Measurements from ENCODE around the gene ANO7. TPM values are rescaled to one million over a fixed set of nuclear protein-coding genes. Genes with fewer than 3 reads are reported as not detected.

Gene ANO7
- total RNA-seq, 2 experiments from 2014 or later, result 0.14 to 0.25 TPM

DNA sequence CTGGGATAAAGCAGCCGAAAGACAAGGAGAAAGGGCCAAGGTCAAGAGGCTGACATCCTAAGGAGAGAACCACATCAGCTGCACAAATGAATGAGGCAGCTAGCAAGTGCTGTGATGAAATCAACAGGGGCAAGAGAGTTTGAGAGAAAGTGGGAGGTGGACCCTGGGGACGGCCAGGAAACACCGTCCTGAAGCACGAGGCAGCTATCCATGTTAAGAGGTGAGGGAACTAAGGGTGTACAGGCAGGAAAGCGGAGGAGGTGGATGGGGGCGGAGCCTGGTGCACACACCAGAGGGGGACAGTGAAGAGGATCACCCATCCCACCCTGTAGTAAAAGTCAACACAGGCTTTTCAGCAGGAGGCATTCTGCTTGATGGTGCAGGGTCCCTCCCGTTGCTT is 74.6 kb downstream of the ANO7 start:
- intact Hi-C loops (cut with DNase I, micrococcal nuclease), result no loop called here
- H3K27ac ChIP-seq (ENCODE audit: low read depth in 1 of 2, low read length in 2 of 2), result no peak overlapping the region
- H3K27me3 Mint-ChIP-seq, result no peaks in the 10 kb centered on the region
- ATAC-seq (ENCODE audit: poor library complexity) (no peak), DNase-seq (no peak)
- peaks cover 83% of the 10 kb centered on the region for H3K36me3 Mint-ChIP-seq (ENCODE audit: low read depth)
- peaks cover 17% of the 10 kb centered on the region for H3K4me1 Mint-ChIP-seq (ENCODE audit: low read depth)
- no peaks in the 10 kb centered on the region for H3K4me1 ChIP-seq (ENCODE audit: insufficient read depth, low read length)
- no peaks in the 10 kb centered on the region for H3K27me3 ChIP-seq (ENCODE audit: control insufficient read depth in 1 of 2, insufficient read depth in 2 of 2, low read length in 2 of 2)
- ChIA-PET CTCF (no interaction called here), POLR2A (no interaction called here)
- no peaks in the 10 kb centered on the region for H3K9me3 Mint-ChIP-seq
- no peak overlapping the region for H3K27ac Mint-ChIP-seq
- TF ChIP-seq, protein P1, sequence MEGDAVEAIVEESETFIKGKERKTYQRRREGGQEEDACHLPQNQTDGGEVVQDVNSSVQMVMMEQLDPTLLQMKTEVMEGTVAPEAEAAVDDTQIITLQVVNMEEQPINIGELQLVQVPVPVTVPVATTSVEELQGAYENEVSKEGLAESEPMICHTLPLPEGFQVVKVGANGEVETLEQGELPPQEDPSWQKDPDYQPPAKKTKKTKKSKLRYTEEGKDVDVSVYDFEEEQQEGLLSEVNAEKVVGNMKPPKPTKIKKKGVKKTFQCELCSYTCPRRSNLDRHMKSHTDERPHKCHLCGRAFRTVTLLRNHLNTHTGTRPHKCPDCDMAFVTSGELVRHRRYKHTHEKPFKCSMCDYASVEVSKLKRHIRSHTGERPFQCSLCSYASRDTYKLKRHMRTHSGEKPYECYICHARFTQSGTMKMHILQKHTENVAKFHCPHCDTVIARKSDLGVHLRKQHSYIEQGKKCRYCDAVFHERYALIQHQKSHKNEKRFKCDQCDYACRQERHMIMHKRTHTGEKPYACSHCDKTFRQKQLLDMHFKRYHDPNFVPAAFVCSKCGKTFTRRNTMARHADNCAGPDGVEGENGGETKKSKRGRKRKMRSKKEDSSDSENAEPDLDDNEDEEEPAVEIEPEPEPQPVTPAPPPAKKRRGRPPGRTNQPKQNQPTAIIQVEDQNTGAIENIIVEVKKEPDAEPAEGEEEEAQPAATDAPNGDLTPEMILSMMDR (IDR thresholded peaks at IDR 0.05), result no peak
- peaks cover 90% of the 10 kb centered on the region for H3K36me3 ChIP-seq (ENCODE audit: insufficient read depth, low read length)
- H3K4me3 Mint-ChIP-seq, result no peak overlapping the region
- no peak overlapping the region for H3K4me3 ChIP-seq (ENCODE audit: low read length)
- H3K9me3 ChIP-seq (ENCODE audit: control insufficient read depth in 1 of 2, insufficient read depth in 1 of 2, low read length in 2 of 2), result no peaks in the 10 kb centered on the region

DNA sequence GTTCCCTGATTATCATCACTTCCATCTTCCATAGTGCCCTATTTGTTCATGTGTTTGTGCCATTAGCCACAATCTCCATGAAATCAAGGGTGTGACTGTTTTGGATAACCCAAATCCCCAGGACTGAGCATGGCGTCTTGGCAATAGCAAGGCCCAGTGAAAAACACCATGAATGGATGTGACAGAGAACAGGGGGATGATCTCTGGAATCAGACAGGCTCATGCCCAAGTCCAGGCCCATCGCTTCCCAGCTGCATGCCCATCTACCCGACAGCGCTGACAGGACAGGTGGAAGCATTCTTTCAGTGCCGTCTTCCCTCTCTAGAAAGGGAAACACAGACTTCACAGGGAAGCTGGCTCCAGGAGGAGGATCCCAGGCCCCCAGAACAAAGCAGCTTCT is 77.0 kb downstream of the ANO7 start:
- H3K36me3 ChIP-seq (ENCODE audit: insufficient read depth, low read length), result peaks cover 75% of the 10 kb centered on the region
- H3K4me1 Mint-ChIP-seq (ENCODE audit: low read depth), result peaks cover 26% of the 10 kb centered on the region
- POLR2A ChIA-PET, result no interaction called here

DNA sequence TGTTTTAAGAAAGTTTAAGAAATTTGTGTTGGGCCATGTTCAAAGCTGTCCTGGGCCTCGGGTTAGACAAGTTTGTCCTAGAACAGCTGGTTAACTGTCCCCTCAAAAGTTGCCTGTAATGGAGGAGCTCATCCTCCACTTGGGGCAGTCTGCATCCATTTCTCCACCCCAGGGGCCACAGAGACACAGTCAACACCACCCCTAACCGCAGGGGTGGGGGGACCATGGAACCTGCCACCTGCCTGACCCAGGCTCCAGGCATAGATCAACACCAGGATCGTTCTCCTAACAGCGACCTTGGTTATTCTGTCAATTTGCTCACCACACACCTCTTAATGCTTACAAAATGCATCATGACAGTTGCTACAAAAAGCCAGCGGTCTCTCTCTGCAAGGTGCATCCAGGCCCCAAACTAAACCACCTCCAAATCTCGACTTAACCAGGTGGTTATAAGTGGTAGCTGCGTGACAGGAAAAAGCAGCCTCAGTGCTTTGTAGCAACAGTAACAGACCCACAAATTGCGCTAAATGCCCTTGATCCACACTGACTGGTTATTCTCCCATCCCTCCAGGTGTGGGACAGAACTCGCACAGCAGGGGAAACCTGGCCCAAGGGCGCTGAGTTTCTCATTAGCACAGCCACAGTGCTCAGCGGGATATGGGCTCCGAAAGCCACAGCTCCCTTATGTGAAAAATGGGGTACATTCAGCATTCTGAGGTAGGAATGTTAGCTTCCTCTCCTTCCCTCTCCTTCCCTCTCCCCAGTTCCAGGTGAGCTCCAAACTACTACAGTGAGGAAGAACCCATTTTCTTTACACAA is 79.0 kb downstream of the ANO7 start:
- H3K4me1 Mint-ChIP-seq (ENCODE audit: low read depth), result peaks cover 35% of the 10 kb centered on the region
- ChIA-PET POLR2A (interaction anchor here (0.7 to 1.0 kb wide), 2 partner anchors 16 to 47 kb away, joined by 3 to 5 read pairs; no protein-coding TSS in a partner anchor), CTCF (no interaction called here)
- no peaks in the 10 kb centered on the region for H3K9me3 Mint-ChIP-seq
- H3K36me3 Mint-ChIP-seq (ENCODE audit: low read depth), result peaks cover 58% of the 10 kb centered on the region
- Histone ChIP-seq H3K27me3 (ENCODE audit: control insufficient read depth in 1 of 2, insufficient read depth in 2 of 2, low read length in 2 of 2) (no peaks in the 10 kb centered on the region), H3K27ac (ENCODE audit: low read depth in 1 of 2, low read length in 2 of 2) (no peak overlapping the region), H3K9me3 (ENCODE audit: control insufficient read depth in 1 of 2, insufficient read depth in 1 of 2, low read length in 2 of 2) (no peaks in the 10 kb centered on the region), H3K4me3 (ENCODE audit: low read length) (no peak overlapping the region), H3K36me3 (ENCODE audit: insufficient read depth, low read length) (peaks cover 55% of the 10 kb centered on the region), H3K4me1 (ENCODE audit: insufficient read depth, low read length) (peaks cover 20% of the 10 kb centered on the region)
- TF ChIP-seq, protein P1 (IDR thresholded peaks at IDR 0.05), result no peak
- DNase-seq (no peak), ATAC-seq (ENCODE audit: poor library complexity) (no peak)
- H3K27me3 Mint-ChIP-seq, result no peaks in the 10 kb centered on the region
- H3K27ac Mint-ChIP-seq, result no peak overlapping the region
- intact Hi-C loops (cut with DNase I, micrococcal nuclease), result no loop called here
- H3K4me3 Mint-ChIP-seq, result no peak overlapping the region

More for the DNA sequence above, 77.0 kb downstream of the ANO7 start:
- peaks cover 67% of the 10 kb centered on the region for H3K36me3 Mint-ChIP-seq (ENCODE audit: low read depth)
- TF ChIP-seq, protein P1 (IDR thresholded peaks at IDR 0.05), result no peak
- Histone ChIP-seq H3K27me3 (ENCODE audit: control insufficient read depth in 1 of 2, insufficient read depth in 2 of 2, low read length in 2 of 2) (no peaks in the 10 kb centered on the region), H3K4me3 (ENCODE audit: low read length) (no peak overlapping the region), H3K4me1 (ENCODE audit: insufficient read depth, low read length) (peaks cover 6% of the 10 kb centered on the region), H3K9me3 (ENCODE audit: control insufficient read depth in 1 of 2, insufficient read depth in 1 of 2, low read length in 2 of 2) (no peaks in the 10 kb centered on the region), H3K27ac (ENCODE audit: low read depth in 1 of 2, low read length in 2 of 2) (no peak overlapping the region)
- H3K9me3 Mint-ChIP-seq, result no peaks in the 10 kb centered on the region
- ATAC-seq (ENCODE audit: poor library complexity), result no peak
- H3K4me3 Mint-ChIP-seq, result no peak overlapping the region
- no peak for DNase-seq
- intact Hi-C loops (cut with DNase I, micrococcal nuclease), result no loop called here
- H3K27me3 Mint-ChIP-seq, result no peaks in the 10 kb centered on the region
- CTCF ChIA-PET, result no interaction called here
- no peak overlapping the region for H3K27ac Mint-ChIP-seq

All from CD4-positive, alpha-beta T cell (primary cell).